ENCODE data around the gene MUC6. TPM values are rescaled to one million over a fixed set of nuclear protein-coding genes. Genes with fewer than 3 reads are reported as not detected.

The MUC6 gene
- total and polyA plus RNA-seq, 10 of the 15 experiments (the other 5 are each of a cell fraction or from before 2014, with no cell fraction given) = 0.03 TPM; not detected in 8

- intact Hi-C loops (cut with micrococcal nuclease; ENCODE audit: unreplicated experiment) (no loop called here), in situ Hi-C loops (cut with MboI) (no loop called here)
- ChIA-PET SMC1A (ENCODE audit: uncharacterized antibody, unreplicated experiment) (no interaction called here), POLR2A (no interaction called here), RAD21 (ENCODE audit: unreplicated experiment) (no interaction called here), CTCF (no interaction called here)
- Histone ChIP-seq H3K4me1 (ENCODE audit: control insufficient read depth, insufficient read depth, low read length) (no peaks in the 10 kb centered on the region), H4K20me1 (ENCODE audit: control insufficient read depth, insufficient read depth) (no peaks in the 10 kb centered on the region), H3K27ac (ENCODE audit: control insufficient read depth, insufficient read depth) (no peak overlapping the region), H3K36me3 (ENCODE audit: control insufficient read depth in 2 of 2, insufficient read depth in 2 of 2, low read length in 1 of 2) (peaks cover 3 to 10% of the 10 kb centered on the region in 2 experiments), H3K4me3 (no peak overlapping the region), H2AFZ (ENCODE audit: control insufficient read depth, low read depth, low read length) (no peak overlapping the region), H3K79me2 (ENCODE audit: control insufficient read depth, insufficient read depth, low read length) (no peaks in the 10 kb centered on the region), H3K9ac (ENCODE audit: control insufficient read depth, insufficient read depth, low read length) (no peak overlapping the region), H3K9me3 (replicated peaks; ENCODE audit: control insufficient read depth, insufficient read depth, low read length) (no peaks in the 10 kb centered on the region), H3K4me2 (ENCODE audit: control insufficient read depth, insufficient read depth) (no peak overlapping the region), H3K27me3 (replicated peaks in 1 of 2; ENCODE audit: control insufficient read depth in 2 of 2, insufficient read depth in 2 of 2, low read length in 1 of 2) (no peaks in the 10 kb centered on the region)
- DNase-seq (ENCODE audit: low read depth, low spot score) = no peak
- no peak for ATAC-seq
- 87% methylated on average over 28 of the region's 28 CpGs for WGBS (ENCODE audit: insufficient coverage, insufficient replicate concordance, low lambda C conversion rate, missing lambda C conversion rate)
- BruUV-seq (replicated peaks) = no TSS peak
- TF ChIP-seq HDAC2 (IDR thresholded peaks at IDR 0.05) = no peak
- TF ChIP-seq EZH2 (IDR thresholded peaks at IDR 0.05; ENCODE audit: borderline replicate concordance, control insufficient read depth, low read depth, low read length) = no peak
- no peak for TF ChIP-seq NFIC (IDR thresholded peaks at IDR 0.05; ENCODE audit: low read depth, low read length)
- no peak for TF ChIP-seq KLF5 (IDR thresholded peaks at IDR 0.05; ENCODE audit: partially characterized antibody)
- no peak for TF ChIP-seq PKNOX1 (IDR thresholded peaks at IDR 0.05)
- no peak for TF ChIP-seq CHD4 (IDR thresholded peaks at IDR 0.05)
- TF ChIP-seq PML (IDR thresholded peaks at IDR 0.05; ENCODE audit: low read length) = no peak
- TF ChIP-seq IRF4 (IDR thresholded peaks at IDR 0.05; ENCODE audit: low read depth, low read length) = no peak
- no peak for TF ChIP-seq ZBTB4 (CRISPR knock-in tag; IDR thresholded peaks at IDR 0.05)
- no peak for TF ChIP-seq NR2C1 (IDR thresholded peaks at IDR 0.05)
- no peak for TF ChIP-seq SUPT20H (IDR thresholded peaks at IDR 0.05; ENCODE audit: borderline replicate concordance, control insufficient read depth, low read depth, low read length)
- no peak for TF ChIP-seq SMAD1 (IDR thresholded peaks at IDR 0.05; ENCODE audit: low read depth, partially characterized antibody)
- no peak for TF ChIP-seq MTA2 (IDR thresholded peaks at IDR 0.05; ENCODE audit: low read depth)
- TF ChIP-seq FOXM1 (IDR thresholded peaks at IDR 0.05; ENCODE audit: low read depth, low read length) = no peak
- no peak for TF ChIP-seq CBX3 (IDR thresholded peaks at IDR 0.05; ENCODE audit: borderline replicate concordance, low read depth)
- TF ChIP-seq ZBTB33 (IDR thresholded peaks at IDR 0.05) = no peak
- FAIRE-seq = no peak
Measured at GRCh38 chr11:977830-978720, 58.4 kb downstream of the MUC6 start.
